ENCODE results near the gene CACNA2D2. TPM values are rescaled to one million over a fixed set of nuclear protein-coding genes. Genes with fewer than 3 reads are reported as not detected.

CACNA2D2 gene
- total RNA-seq, 1 experiment from 2014 or later, result 0.56 TPM

- peak; percentile 18 for DNase-seq (ENCODE audit: low read depth)
These were observed 75.3 kb downstream of the CACNA2D2 start for GRCh38 chr3:50428007-50428633.

- no peak for DNase-seq (ENCODE audit: low read depth)
These were observed 76.2 kb downstream of the CACNA2D2 start for GRCh38 chr3:50427217-50427616.

GRCh38 chr3:50425911-50426310 lies 77.5 kb downstream of the CACNA2D2 start:
- no peak for DNase-seq (ENCODE audit: low read depth)

- DNase-seq (ENCODE audit: low read depth), result no peak
These were observed 79.9 kb downstream of the CACNA2D2 start for GRCh38 chr3:50423543-50423942.

GRCh38 chr3:50422153-50422552 lies 81.3 kb downstream of the CACNA2D2 start:
- no peak for DNase-seq (ENCODE audit: low read depth)

GRCh38 chr3:50419595-50420370 lies 83.7 kb downstream of the CACNA2D2 start:
- DNase-seq (ENCODE audit: low read depth), result no peak

GRCh38 chr3:50418850-50419249 lies 84.6 kb downstream of the CACNA2D2 start:
- peak; percentile 69 for DNase-seq (ENCODE audit: low read depth)

GRCh38 chr3:50417637-50418033 lies 85.8 kb downstream of the CACNA2D2 start:
- peak; percentile 25 for DNase-seq (ENCODE audit: low read depth)

GRCh38 chr3:50416736-50417636 lies 86.4 kb downstream of the CACNA2D2 start:
- no peak for DNase-seq (ENCODE audit: low read depth)

GRCh38 chr3:50415816-50416215 lies 87.6 kb downstream of the CACNA2D2 start:
- no peak for DNase-seq (ENCODE audit: low read depth)

GRCh38 chr3:50415061-50415460 lies 88.4 kb downstream of the CACNA2D2 start:
- no peak for DNase-seq (ENCODE audit: low read depth)

GRCh38 chr3:50414616-50415015 lies 88.8 kb downstream of the CACNA2D2 start:
- no peak for DNase-seq (ENCODE audit: low read depth)

GRCh38 chr3:50412231-50412754 lies 91.1 kb downstream of the CACNA2D2 start:
- no peak for DNase-seq (ENCODE audit: low read depth)

GRCh38 chr3:50411229-50411628 lies 92.2 kb downstream of the CACNA2D2 start:
- peak; percentile 50 for DNase-seq (ENCODE audit: low read depth)

GRCh38 chr3:50410608-50411139 lies 92.8 kb downstream of the CACNA2D2 start:
- DNase-seq (ENCODE audit: low read depth), result no peak

- DNase-seq (ENCODE audit: low read depth), result no peak
These were observed 93.2 kb downstream of the CACNA2D2 start for GRCh38 chr3:50410185-50410584.

GRCh38 chr3:50408443-50408944 lies 94.9 kb downstream of the CACNA2D2 start:
- no peak for DNase-seq (ENCODE audit: low read depth)

- DNase-seq (ENCODE audit: low read depth), result no peak
These were observed 96.9 kb downstream of the CACNA2D2 start for GRCh38 chr3:50406487-50406886.

- no peak for DNase-seq (ENCODE audit: low read depth)
These were observed 98.2 kb downstream of the CACNA2D2 start for GRCh38 chr3:50405249-50405648.

GRCh38 chr3:50401978-50402595 lies 101.3 kb downstream of the CACNA2D2 start:
- no peak for DNase-seq (ENCODE audit: low read depth)

GRCh38 chr3:50396502-50396901 lies 106.9 kb downstream of the CACNA2D2 start:
- no peak for DNase-seq (ENCODE audit: low read depth)

All from HT1080 (cell line).